Limb (tissue), 2 donors: ENCODE measurements around the gene GRM8.
"Not testable (repeated sequence)": the region's sequence is repeated elsewhere in the genome, so short reads cannot be mapped to it uniquely, and the experiment has no call there.

ENCODE experiments used
- DNase-seq, 2 donors: peaks; one replicate each; pipeline ENCODE4 v3.0.0-alpha.2; 2016; ENCODE audit errors: extremely low spot score in 2 of 2

GRM8 gene

DNA sequence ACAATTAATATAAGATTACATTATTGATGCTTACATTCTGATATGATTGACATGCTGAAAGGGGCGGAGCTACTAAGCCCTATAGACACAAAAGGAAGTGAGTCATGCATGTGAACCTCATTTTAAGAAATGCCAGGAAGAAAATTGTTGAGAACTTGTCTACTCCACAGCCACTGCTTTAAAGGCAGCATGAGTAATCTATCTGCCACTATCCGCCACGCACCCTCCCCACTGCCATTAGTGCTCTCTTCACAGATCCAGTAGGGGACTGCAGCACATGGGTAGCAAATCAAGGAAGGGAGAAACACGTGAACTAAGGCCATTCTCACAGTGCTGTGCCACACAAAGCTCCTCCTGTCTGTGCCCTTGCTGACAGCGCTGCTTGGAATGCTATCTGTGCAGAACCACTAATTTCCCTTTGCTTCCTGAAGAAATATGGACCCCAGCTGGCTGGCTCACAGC lies 524.8 kb downstream of the GRM8 start:
- no peak for DNase-seq

DNA sequence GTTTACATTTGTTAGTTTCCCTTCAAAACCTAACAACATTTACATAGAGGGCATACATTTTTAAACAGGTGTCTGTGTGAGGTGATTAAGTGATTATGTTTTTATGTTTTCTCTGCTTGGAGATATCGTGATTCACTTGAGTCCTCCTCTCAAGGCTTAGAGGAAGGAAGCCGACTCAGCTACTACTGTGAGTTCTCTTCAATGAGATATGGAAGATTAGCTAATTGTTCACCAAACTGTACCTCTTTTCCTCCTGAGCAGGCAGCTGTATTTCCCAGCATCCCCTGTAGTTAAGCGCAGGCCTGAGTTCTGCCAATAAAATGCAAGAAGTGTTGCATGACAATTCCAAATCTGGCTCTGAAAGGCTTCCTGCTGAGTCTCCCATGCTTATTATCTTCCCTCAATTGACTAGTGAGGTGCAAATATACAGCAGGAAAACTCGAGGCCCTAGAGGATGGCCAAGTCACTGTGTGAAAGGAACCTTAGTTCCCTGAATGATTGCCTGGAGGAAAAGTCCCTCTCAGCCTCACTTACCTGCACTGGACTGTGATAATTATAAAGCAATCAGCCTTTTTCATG lies 528.7 kb downstream of the GRM8 start:
- no peak for DNase-seq

DNA sequence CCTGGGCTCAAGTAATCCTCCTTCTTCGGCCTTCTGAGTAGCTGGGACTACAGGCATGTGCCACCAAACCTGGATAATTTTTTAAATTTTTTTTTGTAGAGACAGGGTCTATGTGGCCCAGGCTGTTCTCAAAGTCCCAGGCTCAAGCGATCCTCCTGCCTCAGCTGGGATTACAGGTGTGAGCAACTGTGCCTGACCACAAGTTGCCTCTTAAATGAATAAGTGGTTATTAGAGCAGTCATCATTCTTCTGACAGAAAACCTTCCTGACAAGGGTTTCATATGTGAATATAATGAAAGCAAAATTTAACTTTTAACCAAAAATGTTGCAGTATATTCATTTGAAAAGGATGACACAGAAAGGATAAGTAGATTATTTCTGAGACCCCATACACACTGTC lies 532.5 kb downstream of the GRM8 start:
- no peak for DNase-seq

DNA sequence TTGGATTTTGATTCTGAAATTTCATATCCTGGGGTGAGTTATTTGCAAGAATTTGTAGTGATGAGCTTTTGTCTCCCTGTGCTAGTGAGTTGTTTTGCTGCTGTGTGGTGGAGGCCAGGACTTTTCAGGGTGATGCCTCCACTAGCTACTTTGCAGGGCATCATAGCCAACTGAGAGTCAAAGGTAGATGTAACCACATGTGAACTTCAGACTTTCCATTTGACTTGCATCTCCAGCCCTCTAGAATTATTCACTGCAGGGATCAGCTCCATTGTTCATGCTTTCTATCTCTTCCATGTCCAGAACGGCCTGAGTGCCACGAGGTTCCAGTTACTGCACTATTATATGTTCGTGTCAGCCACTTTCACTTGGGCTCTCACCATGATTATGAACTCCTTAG lies 534.3 kb downstream of the GRM8 start:
- DNase-seq, result no peak

DNA sequence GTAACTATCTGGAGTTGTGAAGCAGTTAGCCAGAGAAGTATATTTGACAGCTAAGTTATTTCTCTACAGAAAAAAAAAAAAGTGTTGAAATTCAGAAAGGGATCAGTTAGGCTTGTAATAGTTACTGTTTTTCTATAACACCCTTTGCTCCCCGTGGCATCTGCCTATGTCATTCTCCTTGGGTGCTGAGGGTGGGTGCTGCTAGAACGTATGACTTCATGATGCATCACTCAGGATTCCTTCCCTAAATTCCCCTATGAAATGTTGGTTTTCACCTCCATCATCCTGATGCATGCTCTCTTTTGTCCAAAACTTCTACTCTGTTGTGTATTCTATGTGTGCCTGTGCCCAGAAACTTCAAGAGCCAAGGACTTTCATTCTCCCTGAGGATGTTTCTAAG lies 536.4 kb downstream of the GRM8 start:
- DNase-seq, result no peak

DNA sequence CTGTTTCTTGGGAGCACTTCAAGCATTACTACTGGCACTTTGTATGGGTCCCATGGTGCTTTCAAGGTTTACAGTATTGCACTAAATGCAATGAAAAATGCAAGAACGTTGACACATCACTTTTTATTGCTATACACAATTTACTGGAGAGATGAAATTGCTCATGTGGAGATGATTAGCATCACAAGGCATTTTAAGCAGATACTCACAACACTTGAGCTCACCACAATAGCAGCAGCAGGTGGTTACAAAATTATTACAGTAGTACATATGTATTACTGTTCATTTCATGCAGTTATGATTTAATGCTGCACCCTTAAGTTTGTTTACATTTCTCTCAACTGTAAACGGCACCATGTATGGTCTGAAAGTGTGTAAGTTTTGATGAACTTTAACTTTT lies 537.7 kb downstream of the GRM8 start:
- DNase-seq, result no peak

DNA sequence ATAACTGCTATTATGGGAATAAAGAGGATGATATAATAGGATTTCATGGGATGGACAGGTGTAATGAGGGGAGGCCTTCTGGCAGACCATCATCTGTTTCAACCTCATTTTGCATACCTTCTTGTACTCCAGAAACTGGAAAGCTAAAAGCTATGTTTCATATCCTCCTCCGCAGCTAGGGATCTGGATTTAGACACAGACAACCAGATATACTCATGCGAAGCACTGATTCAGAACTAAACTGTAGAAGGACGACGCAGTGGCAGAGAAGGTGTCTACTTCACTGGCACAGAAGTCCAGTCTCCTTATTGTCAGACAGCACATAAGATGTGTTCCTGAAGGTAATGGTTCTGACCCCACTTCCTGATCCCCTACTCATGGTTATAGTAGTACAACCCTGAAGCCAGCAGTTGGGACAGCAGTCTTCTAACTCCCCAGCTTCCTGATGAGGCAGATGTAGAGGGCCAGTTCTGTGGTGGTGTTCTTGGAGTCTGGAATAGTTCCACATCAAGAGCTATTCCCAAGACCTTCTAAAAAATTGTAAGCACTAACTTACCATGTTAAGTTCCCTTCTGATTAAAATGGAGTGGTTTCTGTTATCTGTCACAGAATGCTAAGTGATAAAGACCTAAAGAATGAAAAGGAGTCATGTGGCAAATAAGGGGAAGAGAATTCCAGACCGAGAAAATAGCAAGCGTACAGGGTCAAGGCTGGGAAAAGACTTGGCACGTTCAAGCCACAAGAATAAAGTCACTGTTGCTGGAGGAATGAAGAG lies 550.3 kb downstream of the GRM8 start:
- no peak for DNase-seq

DNA sequence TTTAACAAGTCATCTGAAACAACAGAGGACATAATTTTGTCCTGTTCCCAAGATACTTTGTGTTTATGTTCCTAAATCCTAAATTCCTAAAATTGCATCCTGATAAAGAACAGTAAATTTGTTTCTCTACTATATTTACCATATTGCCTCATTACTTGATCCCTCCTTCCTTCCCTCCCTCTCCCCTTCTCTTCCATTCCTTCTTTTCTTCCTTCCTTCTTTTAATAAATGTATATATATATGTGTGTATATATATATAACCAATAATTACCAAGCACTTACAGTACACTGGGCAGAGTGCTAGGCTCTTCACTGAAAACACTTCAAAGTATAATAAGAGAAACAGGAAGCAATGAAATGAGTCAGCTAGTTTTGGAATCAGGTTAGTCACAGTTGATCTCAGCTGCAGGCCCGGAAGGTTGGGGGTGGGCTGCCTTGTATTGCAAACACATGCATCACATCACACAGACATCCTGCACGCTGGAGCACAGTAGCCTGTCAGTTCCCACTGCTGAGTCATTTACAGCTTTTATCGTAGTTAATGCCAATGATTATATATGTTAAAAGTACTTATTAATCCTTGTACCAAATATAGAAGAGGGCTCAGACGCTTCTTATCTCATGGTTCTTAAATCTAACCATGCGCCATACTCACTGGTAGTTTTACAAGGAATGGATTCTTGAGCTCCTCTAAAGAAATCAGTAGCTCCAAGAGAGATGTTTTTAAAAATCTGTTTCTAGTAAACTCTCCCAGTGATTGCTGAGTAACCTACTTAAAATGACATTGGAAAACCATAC lies 551.7 kb downstream of the GRM8 start:
- DNase-seq, result peak in 1 of 2 donors; percentile 23

DNA sequence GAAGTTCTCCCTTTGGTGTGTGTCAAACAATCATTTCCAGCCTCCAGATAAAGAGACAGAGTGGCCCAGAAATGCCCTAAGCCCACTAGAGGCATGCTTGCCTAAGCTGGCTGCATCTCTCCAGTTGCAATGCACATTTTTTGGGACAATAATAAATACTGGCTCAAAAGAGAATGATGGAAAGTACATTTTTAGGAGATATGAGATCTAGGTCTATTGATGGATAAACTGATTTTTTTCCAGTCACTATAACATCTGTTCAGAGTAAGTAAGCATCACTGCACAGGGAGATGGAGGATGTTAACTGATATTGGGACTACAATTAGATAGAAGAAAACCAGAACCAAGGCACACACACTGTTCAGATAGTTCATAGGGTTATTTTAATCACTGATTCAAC lies 553.0 kb downstream of the GRM8 start:
- no peak for DNase-seq

DNA sequence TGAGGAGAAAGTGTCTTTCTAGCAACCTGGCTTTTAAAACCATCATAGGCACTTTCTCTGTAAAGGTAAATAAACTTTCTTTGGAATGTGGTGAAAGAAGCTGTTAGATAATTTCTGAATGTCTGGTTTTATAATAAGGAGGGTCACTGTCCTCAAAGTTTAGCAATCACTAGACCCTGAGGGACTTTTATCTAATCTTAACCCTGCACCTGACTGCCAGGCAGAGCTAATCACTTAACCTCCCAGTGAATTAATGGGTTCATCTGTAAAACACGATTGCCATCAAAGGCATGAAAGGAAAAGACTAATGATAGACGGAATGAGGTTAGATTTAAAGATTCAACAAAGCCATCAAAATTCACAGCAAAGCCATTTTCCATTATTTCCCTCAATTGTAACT lies 553.8 kb downstream of the GRM8 start:
- DNase-seq, result no peak

DNA sequence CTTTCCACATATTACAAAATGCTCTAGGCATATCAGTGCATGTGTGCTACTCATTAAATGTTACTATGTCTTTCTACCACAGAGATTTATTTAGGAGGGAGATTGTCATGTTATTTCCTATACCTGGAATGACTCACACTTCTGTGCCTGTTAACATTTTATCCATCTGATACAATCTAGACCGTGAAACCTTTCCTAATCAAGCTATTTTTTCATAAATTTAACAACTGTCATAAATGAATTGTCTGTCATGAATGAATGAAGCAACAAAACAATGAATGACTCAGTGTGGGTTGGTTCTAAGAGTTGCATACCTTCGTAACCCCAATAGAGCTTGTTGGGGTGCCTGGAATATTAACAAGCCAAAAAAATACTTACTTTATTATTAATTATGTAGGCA lies 554.3 kb downstream of the GRM8 start:
- no peak for DNase-seq

DNA sequence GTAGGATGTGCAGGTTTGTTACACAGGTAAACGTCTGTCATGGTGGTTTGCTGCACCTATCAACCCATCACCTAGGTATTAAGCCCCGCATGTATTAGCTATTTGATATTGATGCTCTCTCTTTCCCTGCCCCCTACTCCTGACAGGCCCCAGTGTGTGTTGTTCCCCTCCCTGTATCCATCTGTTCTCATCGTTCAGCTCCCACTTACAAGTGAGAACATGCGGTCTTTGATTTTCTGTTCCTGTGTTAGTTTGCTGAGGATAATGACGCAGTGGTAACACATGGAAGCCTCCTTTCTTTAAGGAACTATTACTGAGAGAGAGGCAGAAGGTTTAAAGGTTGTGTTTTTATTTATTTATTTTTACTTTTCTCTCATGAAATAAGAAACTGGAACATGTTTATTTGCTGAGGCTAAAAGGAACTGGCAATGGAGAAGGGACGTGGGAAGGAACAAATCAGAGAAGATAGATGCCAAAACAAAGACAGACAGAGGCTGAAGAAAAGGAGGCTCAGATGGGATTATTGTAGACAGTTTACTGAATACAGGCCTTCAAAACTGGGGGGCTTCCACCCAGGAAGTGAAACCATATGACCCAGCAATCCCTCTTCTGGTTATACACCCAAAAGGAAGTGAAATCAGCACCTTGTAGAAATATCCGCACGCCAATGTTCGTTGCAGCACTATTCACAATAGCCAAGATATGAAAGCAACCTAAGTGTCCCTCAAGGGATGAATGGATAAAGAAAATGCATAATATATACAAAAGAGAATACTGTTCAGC lies 556.3 kb downstream of the GRM8 start:
- DNase-seq, result no peak

DNA sequence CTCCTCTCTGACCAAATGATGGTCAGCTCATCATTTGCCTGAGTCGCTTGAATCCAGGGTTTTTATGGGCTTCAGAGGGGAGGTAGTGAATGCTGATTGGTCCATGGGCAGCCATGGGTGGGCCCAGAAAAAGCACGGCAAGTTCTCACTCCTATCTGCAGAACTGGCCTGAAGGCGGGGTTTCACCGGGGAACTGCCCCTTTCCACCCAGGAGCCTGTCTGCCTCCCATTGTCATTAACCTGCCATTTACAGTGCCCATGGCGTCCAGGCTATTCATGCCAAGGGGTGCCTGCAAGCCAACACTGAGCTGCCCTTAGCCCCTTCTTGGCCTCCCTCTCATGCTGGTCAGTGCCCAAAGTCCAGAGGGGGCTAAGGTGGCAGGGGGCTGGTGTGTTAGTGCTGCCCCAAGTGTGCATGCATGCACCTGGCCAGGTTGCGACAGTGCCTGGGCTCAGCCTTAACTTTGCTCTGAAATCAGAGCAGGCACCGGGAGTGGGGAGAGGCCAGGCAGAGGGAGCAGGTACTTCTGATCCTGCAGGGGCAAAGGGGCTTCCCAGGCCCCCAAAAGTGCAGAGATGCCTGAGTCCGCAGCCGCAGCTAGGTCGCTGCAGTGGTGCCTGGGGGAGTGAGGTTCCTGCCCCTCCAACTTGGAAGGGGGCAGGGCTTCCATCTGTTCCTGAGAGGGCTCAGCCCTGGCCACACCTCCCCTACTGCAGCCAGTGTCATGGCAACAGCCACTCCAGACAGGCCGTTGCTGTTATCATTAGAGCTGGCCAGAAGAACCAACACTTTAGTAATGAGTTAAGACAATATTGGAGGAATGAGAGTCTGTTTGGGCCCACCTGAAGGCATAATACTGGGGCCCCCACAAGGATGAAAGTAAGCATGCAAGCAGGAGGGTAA lies 561.6 kb downstream of the GRM8 start:
- DNase-seq, result no peak

DNA sequence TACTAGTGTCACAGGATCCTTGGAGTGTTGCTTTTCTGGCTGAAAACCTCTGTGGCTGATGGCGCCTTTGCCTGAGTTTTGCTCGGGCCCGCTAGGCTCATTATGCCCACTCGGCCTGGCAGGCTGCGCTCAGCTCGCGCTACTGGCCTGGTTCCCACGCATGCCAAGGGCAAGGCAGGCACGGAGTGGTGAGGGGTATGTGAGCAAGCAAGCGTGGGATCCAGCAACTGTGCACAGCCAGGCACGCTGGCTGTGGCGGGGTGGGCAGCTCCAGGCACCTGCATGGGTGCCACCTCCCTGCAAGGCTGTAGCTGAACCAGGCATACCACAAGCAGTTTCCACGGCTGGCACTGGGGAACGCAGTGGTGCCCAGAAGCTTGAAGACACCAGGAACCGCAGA lies 562.6 kb downstream of the GRM8 start:
- DNase-seq, result no peak

DNA sequence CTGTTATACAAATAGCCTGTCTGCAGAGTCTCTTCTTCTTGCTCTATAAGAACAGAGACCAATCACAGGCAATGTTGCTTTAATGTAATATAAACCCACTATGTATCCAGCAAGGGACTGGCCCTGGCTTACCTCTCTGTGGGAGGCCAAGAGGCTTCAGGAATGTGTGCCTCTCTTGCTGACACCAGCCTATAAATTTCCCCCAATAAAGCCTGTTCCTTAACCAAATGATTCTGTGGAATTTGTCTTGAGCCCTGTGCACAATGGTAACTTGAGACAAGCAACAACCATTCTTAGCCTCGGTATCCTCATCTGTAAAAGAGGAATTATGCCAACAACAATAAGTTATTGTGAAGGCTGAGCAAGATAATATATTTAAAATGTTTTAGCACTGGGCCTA lies 563.7 kb downstream of the GRM8 start:
- DNase-seq, result no peak

DNA sequence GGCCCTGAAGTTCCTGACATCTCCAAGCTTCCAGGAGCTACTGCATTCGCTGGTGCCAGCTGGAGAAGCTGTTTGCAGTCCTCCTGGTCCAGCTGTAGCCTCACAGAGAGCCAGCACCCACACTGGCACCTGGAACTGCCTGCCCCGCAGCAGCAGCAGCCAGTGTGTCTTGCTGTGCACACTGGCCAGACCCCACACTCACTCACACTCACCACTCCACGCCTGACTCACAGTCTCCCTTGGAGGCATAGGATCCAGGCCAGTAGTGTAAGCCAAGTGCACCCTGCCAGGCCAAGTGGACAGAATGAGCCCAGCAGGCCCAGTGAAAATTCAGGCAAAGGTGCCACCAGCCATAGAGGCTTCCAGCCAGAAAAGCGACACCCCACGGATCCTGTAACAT lies 566.3 kb downstream of the GRM8 start:
- DNase-seq, result no peak

DNA sequence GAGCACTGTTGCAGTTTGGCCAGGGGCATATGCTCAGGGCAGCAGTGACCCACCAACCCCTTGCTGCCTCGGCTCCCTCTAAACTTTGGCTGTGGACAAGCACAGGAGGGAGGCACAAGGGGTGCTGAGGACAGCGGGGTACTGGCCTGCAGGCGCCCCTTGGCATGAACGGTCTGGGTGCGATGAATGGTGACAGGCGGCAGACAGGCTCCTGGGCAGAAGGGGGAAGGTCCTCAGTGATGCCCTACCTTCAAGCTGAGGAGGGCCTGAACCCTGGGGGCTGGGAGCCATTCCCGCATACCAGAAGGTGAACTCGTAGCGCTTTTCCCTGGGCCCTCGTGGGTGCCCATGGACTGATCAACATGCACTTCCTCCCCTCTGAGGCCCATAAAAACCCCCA lies 567.1 kb downstream of the GRM8 start:
- DNase-seq, result no peak

DNA sequence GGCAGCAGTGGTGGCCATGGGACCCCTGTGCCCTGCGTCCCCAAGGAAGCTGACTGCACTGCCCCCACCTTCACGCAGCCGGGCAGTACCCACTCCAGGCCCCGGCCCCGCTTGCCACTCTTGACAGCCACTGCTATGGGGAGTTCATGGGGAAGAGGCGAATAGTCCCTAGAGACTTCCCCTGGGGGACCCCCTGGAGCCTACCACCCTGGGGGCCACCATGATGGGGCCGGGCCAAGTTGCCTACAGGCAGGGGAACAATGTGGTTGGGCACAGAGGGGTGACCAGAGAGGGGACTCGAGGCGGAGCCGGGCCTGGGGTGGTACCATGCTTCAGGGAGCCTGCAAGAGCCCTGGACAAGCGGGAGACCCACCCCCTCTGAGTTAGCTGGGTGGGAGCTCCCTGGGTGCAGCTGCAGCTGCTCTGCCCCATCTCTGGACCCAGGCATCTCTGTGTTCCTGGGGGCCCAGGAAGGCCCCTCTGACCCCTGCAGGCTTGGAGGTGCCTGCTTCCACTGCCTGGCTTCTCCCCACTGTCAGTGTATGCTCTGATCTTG lies 567.6 kb downstream of the GRM8 start:
- no peak for DNase-seq

DNA sequence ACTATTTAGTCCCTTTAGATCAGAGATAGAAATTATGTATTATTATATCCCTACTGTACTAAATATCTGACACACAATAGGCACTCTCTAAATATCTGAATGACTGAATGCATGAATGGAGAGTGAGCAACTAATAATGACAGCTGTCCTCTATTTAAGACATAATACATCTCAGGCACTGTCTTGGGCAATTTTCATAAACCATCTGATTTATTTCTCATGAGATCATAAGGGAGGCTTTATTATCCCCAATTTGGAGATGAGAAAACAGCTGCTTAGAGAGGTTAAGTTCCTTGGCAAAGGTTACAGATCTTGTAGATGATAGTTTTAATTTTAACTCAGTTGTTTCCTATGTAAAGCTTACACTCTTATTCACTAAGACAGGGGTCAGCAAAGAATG lies 570.6 kb downstream of the GRM8 start:
- no peak for DNase-seq

DNA sequence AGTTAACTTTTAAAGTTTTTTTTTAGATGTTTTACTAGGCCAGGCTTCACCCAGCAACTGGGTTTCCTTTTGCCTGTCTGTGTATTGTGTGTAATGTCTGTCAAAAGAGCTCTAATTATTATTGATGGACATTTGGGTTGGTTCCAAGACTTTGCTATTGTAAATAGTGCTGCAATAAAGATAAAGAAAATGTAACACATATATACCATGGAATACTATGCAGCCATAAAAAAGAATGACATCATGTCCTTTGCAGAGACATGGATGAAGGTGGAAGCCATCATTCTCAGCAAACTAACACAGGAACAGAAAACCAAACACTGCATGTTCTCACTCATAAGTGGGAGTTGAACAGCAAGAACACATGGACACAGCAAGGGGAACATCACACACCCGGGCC lies 584.0 kb downstream of the GRM8 start:
- not testable (repeated sequence) for DNase-seq
